ENCODE data around the gene AP2A1.

GRCh38 chr19:49829721-49830120 lies 62.9 kb downstream of the AP2A1 start:
- TF ChIP-seq SUZ12 (IDR thresholded peaks at IDR 0.05; ENCODE audit: extremely low read depth, insufficient read depth, insufficient read length) (no peak), YY1 (IDR thresholded peaks at IDR 0.05; ENCODE audit: insufficient read depth, insufficient read length) (no peak)
